Liver (tissue), 9 donors: Measurements from ENCODE around the gene ZNF654. TPM values are rescaled to one million over a fixed set of nuclear protein-coding genes. Genes with fewer than 3 reads are reported as not detected.

Experiments used
- DNase-seq: peaks from one replicate; pipeline ENCODE4 v3.0.0-alpha.2; 2017; ENCODE audit warnings: low spot score
- H3K27ac ChIP-seq, 2 donors: one replicate each; pipeline ENCODE4 v1.7.0; 2013; ENCODE audit warnings: inconsistent platforms in 2 of 2, low read length in 2 of 2, control low read depth in 1 of 2, low read depth in 1 of 2, mild to moderate bottlenecking in 1 of 2
- H3K27me3 ChIP-seq, 4 donors: one replicate each; pipeline versions ENCODE4 v1.6.1 to v1.7.0; 2013; ENCODE audit warnings: low read length in 3 of 4, inconsistent platforms in 1 of 4, mild to moderate bottlenecking in 1 of 4, moderate library complexity in 1 of 4; ENCODE audit not compliant: control insufficient read depth in 4 of 4, insufficient read depth in 4 of 4
- H3K36me3 ChIP-seq, 4 donors: one replicate each; pipeline versions ENCODE4 v1.6.1 to v1.7.0; 2013; ENCODE audit warnings: low read length in 3 of 4, mild to moderate bottlenecking in 3 of 4, low read depth in 1 of 4, moderate library complexity in 1 of 4; ENCODE audit not compliant: control insufficient read depth in 4 of 4, insufficient read depth in 3 of 4
- H3K4me1 ChIP-seq, 4 donors: one replicate each; pipeline versions ENCODE4 v1.6.1 to v1.7.0; 2013; ENCODE audit warnings: low read length in 3 of 4, mild to moderate bottlenecking in 3 of 4, moderate library complexity in 1 of 4; ENCODE audit not compliant: control insufficient read depth in 4 of 4, insufficient read depth in 4 of 4
- H3K4me3 ChIP-seq, 3 donors: one replicate each; pipeline versions ENCODE4 v1.6.1 to v1.7.0; 2013; ENCODE audit warnings: low read length in 3 of 3, control low read depth in 1 of 3, low read depth in 1 of 3, mild to moderate bottlenecking in 1 of 3
- H3K9ac ChIP-seq, 2 donors: one replicate each; pipeline ENCODE4 v1.7.0; 2013; ENCODE audit warnings: low read length in 2 of 2, mild to moderate bottlenecking in 2 of 2, moderate library complexity in 2 of 2, control low read depth in 1 of 2, low read depth in 1 of 2
- H3K9me3 ChIP-seq, 4 donors: one replicate each; pipeline versions ENCODE4 v1.6.1 to v1.7.0; 2013; ENCODE audit warnings: low read length in 3 of 4; ENCODE audit not compliant: control insufficient read depth in 4 of 4
- EGR1 ChIP-seq, 2 donors: IDR thresholded peaks; 2 replicates each; pipeline ENCODE4 v1.6.1; 2016 to 2018; ENCODE audit warnings: antibody characterized with exemption in 2 of 2, low read depth in 2 of 2
- FOXA1 ChIP-seq: IDR thresholded peaks from 2 replicates; pipeline ENCODE4 v1.6.1; 2016; ENCODE audit warnings: antibody characterized with exemption
- FOXA2 ChIP-seq: IDR thresholded peaks from 2 replicates; pipeline ENCODE4 v1.6.1; 2016; ENCODE audit warnings: antibody characterized with exemption
- GABPA ChIP-seq, 2 donors: IDR thresholded peaks in 1 of 2; conservative IDR thresholded peaks in 1 of 2; 2 replicates each; pipeline ENCODE4 v1.6.1; 2016; ENCODE audit warnings: antibody characterized with exemption in 2 of 2, mild to moderate bottlenecking in 1 of 2, moderate library complexity in 1 of 2
- HNF4A ChIP-seq, 2 donors: conservative IDR thresholded peaks; 2 replicates each; pipeline ENCODE4 v1.6.1; 2016; ENCODE audit warnings: antibody characterized with exemption in 2 of 2, mild to moderate bottlenecking in 2 of 2
- HNF4G ChIP-seq: IDR thresholded peaks from 2 replicates; pipeline ENCODE4 v1.6.1; 2016; ENCODE audit warnings: antibody characterized with exemption
- JUND ChIP-seq, 2 donors: IDR thresholded peaks; 2 replicates each; pipeline ENCODE4 v1.6.1; 2016; ENCODE audit warnings: antibody characterized with exemption in 2 of 2
- NR2F2 ChIP-seq: IDR thresholded peaks from 2 replicates; pipeline ENCODE4 v1.6.1; 2016; ENCODE audit warnings: antibody characterized with exemption
- RAD21 ChIP-seq, 2 donors: IDR thresholded peaks; 2 replicates each; pipeline ENCODE4 v1.6.1; 2016; ENCODE audit warnings: antibody characterized with exemption in 2 of 2, mild to moderate bottlenecking in 2 of 2
- RXRA ChIP-seq, 2 donors: IDR thresholded peaks; 2 replicates each; pipeline ENCODE4 v1.6.1; 2017 to 2018; ENCODE audit warnings: antibody characterized with exemption in 2 of 2, mild to moderate bottlenecking in 1 of 2
- SP1 ChIP-seq: IDR thresholded peaks from 2 replicates; pipeline ENCODE4 v1.6.1; 2018; ENCODE audit warnings: antibody characterized with exemption, mild to moderate bottlenecking
- TAF1 ChIP-seq: conservative IDR thresholded peaks from 2 replicates; pipeline ENCODE4 v1.6.1; 2016; ENCODE audit warnings: antibody characterized with exemption, mild to moderate bottlenecking
- YY1 ChIP-seq: IDR thresholded peaks from 2 replicates; pipeline ENCODE4 v1.6.1; 2016; ENCODE audit warnings: antibody characterized with exemption, mild to moderate bottlenecking
- WGBS: extraction: QIAGEN DNeasy Blood & Tissue Kit; methylation state at CpG from one replicate; pipeline ENCODE4 v1.1.7; 2013; 5-methylcytosine and 5-hydroxymethylcytosine counted together
- polyA plus RNA-seq, 2 donors: library from polyadenylated mRNA; stranded (reverse) in 1 of 2; unstranded in 1 of 2; fragments of 200-250 nt in 1 of 2; fragments of >200 nt in 1 of 2; fragmentation: Nextera tagmentation in 1 of 2; extraction: Ambion mirVana in 1 of 2; gene quantifications; one replicate each; pipeline versions ENCODE4 v1.2.1 to v1.2.3, GENCODE V29; 2013 to 2015
- total RNA-seq, 2 donors: library from RNA; depleted of rRNA; stranded (reverse); fragments of >200 nt; gene quantifications; one replicate each; pipeline ENCODE4 v1.2.3, GENCODE V29; 2014
- TF ChIP-seq, protein P1 (sequence below): fragments of 150-350 bp; IDR thresholded peaks from 2 replicates; pipeline ENCODE4 v1.5.1; 2017; ENCODE audit warnings: improper control_type of control experiment, low read depth, low read length; ENCODE audit not compliant: missing input control
- TF ChIP-seq, protein P2 (sequence below): IDR thresholded peaks from 2 replicates; pipeline ENCODE4 v1.6.1; 2016; ENCODE audit warnings: antibody characterized with exemption, mild to moderate bottlenecking
- TF ChIP-seq, protein P3 (sequence below): IDR thresholded peaks from 2 replicates; pipeline ENCODE4 v1.6.1; 2016; ENCODE audit warnings: antibody characterized with exemption
- TF ChIP-seq, protein P4 (sequence below): IDR thresholded peaks from 2 replicates; pipeline ENCODE4 v1.6.1; 2016; ENCODE audit warnings: antibody characterized with exemption
- TF ChIP-seq, protein P5 (sequence below): IDR thresholded peaks from 2 replicates; pipeline ENCODE4 v1.6.1; 2016; ENCODE audit warnings: antibody characterized with exemption
- donor health status: healthy.
- donor health status: healthy.
- donor health status: healthy.
- donor health status: healthy.
- donor health status: healthy.

ZNF654 gene
- total and polyA plus RNA-seq, 4 donors: 2.2 to 10.1 (median 5.4) TPM

DNA sequence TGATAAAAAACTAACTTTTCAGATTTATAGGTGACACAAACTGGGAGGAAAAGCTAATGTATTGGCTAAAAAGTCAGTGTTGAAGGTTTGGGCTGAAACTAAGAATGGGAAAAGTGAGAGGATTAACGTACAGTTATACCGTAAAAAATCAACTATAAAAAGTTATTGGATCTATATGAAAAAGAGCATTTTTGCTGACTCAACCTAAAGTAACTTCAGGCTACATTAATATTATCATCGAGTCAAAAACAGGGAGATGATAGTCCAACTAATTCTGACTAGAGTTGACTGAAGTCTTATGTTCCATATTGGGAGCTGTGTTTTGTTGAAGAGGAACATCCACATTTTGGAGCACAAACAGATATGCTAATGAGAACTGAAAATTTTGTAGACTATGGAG is 19.9 kb downstream of the ZNF654 start:
- DNase-seq: no peak
- H3K4me1 ChIP-seq: peaks cover 5 to 14% (median 8%) of the 10 kb centered on the region in 4 donors
- H3K36me3 ChIP-seq: no peaks in the 10 kb centered on the region
- no peak overlapping the region for H3K27ac ChIP-seq
- 98% methylated on average over 3 of the region's 3 CpGs for WGBS
- H3K27me3 ChIP-seq: no peaks in the 10 kb centered on the region
- TF ChIP-seq GABPA (IDR thresholded peaks at IDR 0.05 in 1 of 2, conservative IDR thresholded peaks at IDR 0.05 in 1 of 2) (no peak), SP1 (no peak), RAD21 (IDR thresholded peaks at IDR 0.05) (no peak), NR2F2 (no peak), HNF4A (conservative IDR thresholded peaks at IDR 0.05) (no peak), FOXA2 (no peak), FOXA1 (no peak), YY1 (no peak), RXRA (IDR thresholded peaks at IDR 0.05) (no peak), HNF4G (no peak), EGR1 (IDR thresholded peaks at IDR 0.05; ENCODE audit: low read depth in 2 of 2) (no peak), TAF1 (no peak), JUND (IDR thresholded peaks at IDR 0.05) (no peak)
- TF ChIP-seq, protein P1, sequence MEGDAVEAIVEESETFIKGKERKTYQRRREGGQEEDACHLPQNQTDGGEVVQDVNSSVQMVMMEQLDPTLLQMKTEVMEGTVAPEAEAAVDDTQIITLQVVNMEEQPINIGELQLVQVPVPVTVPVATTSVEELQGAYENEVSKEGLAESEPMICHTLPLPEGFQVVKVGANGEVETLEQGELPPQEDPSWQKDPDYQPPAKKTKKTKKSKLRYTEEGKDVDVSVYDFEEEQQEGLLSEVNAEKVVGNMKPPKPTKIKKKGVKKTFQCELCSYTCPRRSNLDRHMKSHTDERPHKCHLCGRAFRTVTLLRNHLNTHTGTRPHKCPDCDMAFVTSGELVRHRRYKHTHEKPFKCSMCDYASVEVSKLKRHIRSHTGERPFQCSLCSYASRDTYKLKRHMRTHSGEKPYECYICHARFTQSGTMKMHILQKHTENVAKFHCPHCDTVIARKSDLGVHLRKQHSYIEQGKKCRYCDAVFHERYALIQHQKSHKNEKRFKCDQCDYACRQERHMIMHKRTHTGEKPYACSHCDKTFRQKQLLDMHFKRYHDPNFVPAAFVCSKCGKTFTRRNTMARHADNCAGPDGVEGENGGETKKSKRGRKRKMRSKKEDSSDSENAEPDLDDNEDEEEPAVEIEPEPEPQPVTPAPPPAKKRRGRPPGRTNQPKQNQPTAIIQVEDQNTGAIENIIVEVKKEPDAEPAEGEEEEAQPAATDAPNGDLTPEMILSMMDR: no peak
- TF ChIP-seq, protein P2, sequence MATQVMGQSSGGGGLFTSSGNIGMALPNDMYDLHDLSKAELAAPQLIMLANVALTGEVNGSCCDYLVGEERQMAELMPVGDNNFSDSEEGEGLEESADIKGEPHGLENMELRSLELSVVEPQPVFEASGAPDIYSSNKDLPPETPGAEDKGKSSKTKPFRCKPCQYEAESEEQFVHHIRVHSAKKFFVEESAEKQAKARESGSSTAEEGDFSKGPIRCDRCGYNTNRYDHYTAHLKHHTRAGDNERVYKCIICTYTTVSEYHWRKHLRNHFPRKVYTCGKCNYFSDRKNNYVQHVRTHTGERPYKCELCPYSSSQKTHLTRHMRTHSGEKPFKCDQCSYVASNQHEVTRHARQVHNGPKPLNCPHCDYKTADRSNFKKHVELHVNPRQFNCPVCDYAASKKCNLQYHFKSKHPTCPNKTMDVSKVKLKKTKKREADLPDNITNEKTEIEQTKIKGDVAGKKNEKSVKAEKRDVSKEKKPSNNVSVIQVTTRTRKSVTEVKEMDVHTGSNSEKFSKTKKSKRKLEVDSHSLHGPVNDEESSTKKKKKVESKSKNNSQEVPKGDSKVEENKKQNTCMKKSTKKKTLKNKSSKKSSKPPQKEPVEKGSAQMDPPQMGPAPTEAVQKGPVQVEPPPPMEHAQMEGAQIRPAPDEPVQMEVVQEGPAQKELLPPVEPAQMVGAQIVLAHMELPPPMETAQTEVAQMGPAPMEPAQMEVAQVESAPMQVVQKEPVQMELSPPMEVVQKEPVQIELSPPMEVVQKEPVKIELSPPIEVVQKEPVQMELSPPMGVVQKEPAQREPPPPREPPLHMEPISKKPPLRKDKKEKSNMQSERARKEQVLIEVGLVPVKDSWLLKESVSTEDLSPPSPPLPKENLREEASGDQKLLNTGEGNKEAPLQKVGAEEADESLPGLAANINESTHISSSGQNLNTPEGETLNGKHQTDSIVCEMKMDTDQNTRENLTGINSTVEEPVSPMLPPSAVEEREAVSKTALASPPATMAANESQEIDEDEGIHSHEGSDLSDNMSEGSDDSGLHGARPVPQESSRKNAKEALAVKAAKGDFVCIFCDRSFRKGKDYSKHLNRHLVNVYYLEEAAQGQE: no peak
- TF ChIP-seq, protein P3, sequence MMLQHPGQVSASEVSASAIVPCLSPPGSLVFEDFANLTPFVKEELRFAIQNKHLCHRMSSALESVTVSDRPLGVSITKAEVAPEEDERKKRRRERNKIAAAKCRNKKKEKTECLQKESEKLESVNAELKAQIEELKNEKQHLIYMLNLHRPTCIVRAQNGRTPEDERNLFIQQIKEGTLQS: no peak
- TF ChIP-seq, protein P4, sequence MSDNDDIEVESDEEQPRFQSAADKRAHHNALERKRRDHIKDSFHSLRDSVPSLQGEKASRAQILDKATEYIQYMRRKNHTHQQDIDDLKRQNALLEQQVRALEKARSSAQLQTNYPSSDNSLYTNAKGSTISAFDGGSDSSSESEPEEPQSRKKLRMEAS: no peak
- TF ChIP-seq, protein P5, sequence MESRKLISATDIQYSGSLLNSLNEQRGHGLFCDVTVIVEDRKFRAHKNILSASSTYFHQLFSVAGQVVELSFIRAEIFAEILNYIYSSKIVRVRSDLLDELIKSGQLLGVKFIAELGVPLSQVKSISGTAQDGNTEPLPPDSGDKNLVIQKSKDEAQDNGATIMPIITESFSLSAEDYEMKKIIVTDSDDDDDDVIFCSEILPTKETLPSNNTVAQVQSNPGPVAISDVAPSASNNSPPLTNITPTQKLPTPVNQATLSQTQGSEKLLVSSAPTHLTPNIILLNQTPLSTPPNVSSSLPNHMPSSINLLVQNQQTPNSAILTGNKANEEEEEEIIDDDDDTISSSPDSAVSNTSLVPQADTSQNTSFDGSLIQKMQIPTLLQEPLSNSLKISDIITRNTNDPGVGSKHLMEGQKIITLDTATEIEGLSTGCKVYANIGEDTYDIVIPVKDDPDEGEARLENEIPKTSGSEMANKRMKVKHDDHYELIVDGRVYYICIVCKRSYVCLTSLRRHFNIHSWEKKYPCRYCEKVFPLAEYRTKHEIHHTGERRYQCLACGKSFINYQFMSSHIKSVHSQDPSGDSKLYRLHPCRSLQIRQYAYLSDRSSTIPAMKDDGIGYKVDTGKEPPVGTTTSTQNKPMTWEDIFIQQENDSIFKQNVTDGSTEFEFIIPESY: no peak
- no peaks in the 10 kb centered on the region for H3K9me3 ChIP-seq
- H3K4me3 ChIP-seq: no peak overlapping the region
- H3K9ac ChIP-seq: no peak overlapping the region
